ENCODE data around the gene TNFRSF21. TPM values are rescaled to one million over a fixed set of nuclear protein-coding genes. Genes with fewer than 3 reads are reported as not detected.

TNFRSF21 gene
- total RNA-seq, 1 donor from 2014 or later: 46.3 TPM

DNA sequence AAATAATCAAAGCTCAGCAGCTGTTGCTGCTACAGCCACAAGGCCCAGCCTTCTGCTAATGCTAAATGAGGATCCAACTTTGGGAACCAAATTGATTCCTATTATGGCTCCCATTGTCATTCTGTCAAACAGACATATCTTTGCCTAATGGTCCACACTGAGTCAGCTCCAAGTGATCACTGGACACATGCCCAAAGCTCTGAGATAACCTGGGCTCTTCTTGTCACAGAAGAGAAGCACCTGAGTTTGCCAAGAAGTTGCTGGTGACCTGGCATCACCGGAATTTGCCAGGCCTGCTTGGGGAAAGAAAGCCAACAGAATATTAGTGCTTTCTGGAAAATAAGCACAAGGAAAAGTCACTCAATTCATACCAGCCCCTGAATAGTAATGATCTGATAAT lies 5.8 kb downstream of the TNFRSF21 start:
- no peak for TF ChIP-seq CTCF (IDR thresholded peaks at IDR 0.05; ENCODE audit: unreplicated experiment)
- Mint-ChIP-seq H3K27me3 (peaks cover 15% of the 10 kb centered on the region), H3K4me1 (ENCODE audit: low read depth) (peaks cover 55% of the 10 kb centered on the region), H3K4me3 (ENCODE audit: low read depth) (no peak overlapping the region), H3K36me3 (ENCODE audit: insufficient read depth) (no peaks in the 10 kb centered on the region), H3K9me3 (ENCODE audit: low read depth) (no peaks in the 10 kb centered on the region), H3K27ac (no peak overlapping the region)
- no peak for DNase-seq (ENCODE audit: low spot score, unreplicated experiment)

GRCh38 chr6:47303342-47303741 lies 6.4 kb downstream of the TNFRSF21 start:
- H3K27ac Mint-ChIP-seq: peak overlapping the region; percentile 24

GRCh38 chr6:47302043-47302442 lies 7.7 kb downstream of the TNFRSF21 start:
- Mint-ChIP-seq H3K9me3 (ENCODE audit: low read depth) (no peaks in the 10 kb centered on the region), H3K4me3 (ENCODE audit: low read depth) (no peak overlapping the region), H3K36me3 (ENCODE audit: insufficient read depth) (no peaks in the 10 kb centered on the region), H3K4me1 (ENCODE audit: low read depth) (peaks cover 46% of the 10 kb centered on the region), H3K27me3 (peaks cover 6% of the 10 kb centered on the region), H3K27ac (no peak overlapping the region)
- no peak for DNase-seq (ENCODE audit: low spot score, unreplicated experiment)
- no peak for TF ChIP-seq CTCF (IDR thresholded peaks at IDR 0.05; ENCODE audit: unreplicated experiment)

More at GRCh38 chr6:47303342-47303741, 6.4 kb downstream of the TNFRSF21 start:
- peaks cover 54% of the 10 kb centered on the region for H3K4me1 Mint-ChIP-seq (ENCODE audit: low read depth)
- TF ChIP-seq CTCF (IDR thresholded peaks at IDR 0.05; ENCODE audit: unreplicated experiment): no peak
- H3K9me3 Mint-ChIP-seq (ENCODE audit: low read depth): no peaks in the 10 kb centered on the region
- H3K36me3 Mint-ChIP-seq (ENCODE audit: insufficient read depth): no peaks in the 10 kb centered on the region
- peaks cover 14% of the 10 kb centered on the region for H3K27me3 Mint-ChIP-seq
- no peak overlapping the region for H3K4me3 Mint-ChIP-seq (ENCODE audit: low read depth)
- no peak for DNase-seq (ENCODE audit: low spot score, unreplicated experiment)

GRCh38 chr6:47301441-47301840 lies 8.3 kb downstream of the TNFRSF21 start:
- no peaks in the 10 kb centered on the region for H3K36me3 Mint-ChIP-seq (ENCODE audit: insufficient read depth)
- DNase-seq (ENCODE audit: low spot score, unreplicated experiment): no peak
- peaks cover 6% of the 10 kb centered on the region for H3K27me3 Mint-ChIP-seq
- H3K9me3 Mint-ChIP-seq (ENCODE audit: low read depth): no peaks in the 10 kb centered on the region
- TF ChIP-seq CTCF (IDR thresholded peaks at IDR 0.05; ENCODE audit: unreplicated experiment): no peak
- H3K4me3 Mint-ChIP-seq (ENCODE audit: low read depth): no peak overlapping the region
- peaks cover 46% of the 10 kb centered on the region for H3K4me1 Mint-ChIP-seq (ENCODE audit: low read depth)
- H3K27ac Mint-ChIP-seq: no peak overlapping the region

- H3K4me1 Mint-ChIP-seq (ENCODE audit: low read depth): peaks cover 41% of the 10 kb centered on the region
- no peak overlapping the region for H3K4me3 Mint-ChIP-seq (ENCODE audit: low read depth)
- TF ChIP-seq CTCF (IDR thresholded peaks at IDR 0.05; ENCODE audit: unreplicated experiment): no peak
Measured at GRCh38 chr6:47300417-47300816, 9.3 kb downstream of the TNFRSF21 start.

More at GRCh38 chr6:47300417-47300816, 9.3 kb downstream of the TNFRSF21 start:
- H3K27me3 Mint-ChIP-seq: no peaks in the 10 kb centered on the region
- no peak for DNase-seq (ENCODE audit: low spot score, unreplicated experiment)
- no peak overlapping the region for H3K27ac Mint-ChIP-seq
- no peaks in the 10 kb centered on the region for H3K36me3 Mint-ChIP-seq (ENCODE audit: insufficient read depth)
- no peaks in the 10 kb centered on the region for H3K9me3 Mint-ChIP-seq (ENCODE audit: low read depth)
